H1 (cell line): Measurements from ENCODE around the gene TCEANC2. TPM values are rescaled to one million over a fixed set of nuclear protein-coding genes. Genes with fewer than 3 reads are reported as not detected.

ENCODE experiments used
- CTCF ChIA-PET: fragments of 300-600 bp; sonication (Branson Sonifier 250); formaldehyde crosslinking; loops from one replicate; lab custom pipeline; 2021; ENCODE audit not compliant: partially characterized antibody; lab: Charles Lee
- POLR2A ChIA-PET: fragments of 300-600 bp; sonication (Branson Sonifier 250); formaldehyde crosslinking; loops from one replicate; lab custom pipeline; 2021; ENCODE audit warnings: inconsistent platforms; ENCODE audit not compliant: partially characterized antibody; lab: Charles Lee
- DNase-seq, 2 experiments: peaks; one replicate each; pipeline versions ENCODE4 v3.0.0 to v3.0.0-alpha.2; 2010 to 2022; ENCODE audit warnings: low spot score in 2 of 2, low read depth in 1 of 2, mixed read lengths in 1 of 2
- FAIRE-seq: peaks from 2 replicates; lab custom pipeline; 2011; peaks lifted over from hg19 to GRCh38; lab: Jason Lieb, UNC
- H2AFZ ChIP-seq: 2 replicates; pipeline ENCODE4 v1.8.1; 2012; ENCODE audit warnings: low read length, inconsistent platforms
- H2AK5ac ChIP-seq: 2 replicates; pipeline ENCODE4 v1.6.1; 2013; ENCODE audit warnings: low read depth, low read length
- H2BK120ac ChIP-seq: replicated peaks from 2 replicates; pipeline ENCODE3; 2013; ENCODE audit warnings: low read depth, low read length, inconsistent platforms
- H2BK12ac ChIP-seq: 2 replicates; pipeline ENCODE4 v1.6.1; 2013; ENCODE audit warnings: low read depth, low read length
- H2BK15ac ChIP-seq: 2 replicates; pipeline ENCODE4 v1.6.1; 2013; ENCODE audit warnings: low read length
- H2BK20ac ChIP-seq: 2 replicates; pipeline ENCODE4 v1.6.1; 2013; ENCODE audit warnings: low read length
- H2BK5ac ChIP-seq: 2 replicates; pipeline ENCODE4 v1.6.1; 2013; ENCODE audit warnings: low read depth, low read length
- H3K14ac ChIP-seq: 2 replicates; pipeline ENCODE4 v1.6.1; 2013; ENCODE audit warnings: inconsistent platforms; ENCODE audit not compliant: insufficient read length
- H3K18ac ChIP-seq: 2 replicates; pipeline ENCODE4 v1.6.1; 2013; ENCODE audit warnings: low read length; ENCODE audit errors: extremely low read depth
- H3K23ac ChIP-seq: 2 replicates; pipeline ENCODE4 v1.6.1; 2013; ENCODE audit warnings: inconsistent platforms; ENCODE audit not compliant: insufficient read length
- H3K23me2 ChIP-seq: 2 replicates; pipeline ENCODE4 v1.6.1; 2013; ENCODE audit warnings: low read depth, low read length
- H3K27ac ChIP-seq: 2 replicates; pipeline ENCODE4 v1.6.1; 2011; ENCODE audit warnings: low read depth, low read length, inconsistent platforms
- H3K27me3 ChIP-seq, 4 experiments: replicated peaks in 1 of 4; 1 replicate in 1 of 4; 2 replicates in 3 of 4; pipeline versions ENCODE4 v1.6.1 to v1.8.1; 2011 to 2013; ENCODE audit warnings: low read length in 3 of 4, mild to moderate bottlenecking in 3 of 4, inconsistent platforms in 2 of 4, mixed read lengths in 2 of 4, moderate library complexity in 1 of 4; ENCODE audit not compliant: control insufficient read depth in 3 of 4, insufficient read depth in 3 of 4; ENCODE audit errors: extremely low read depth in 1 of 4
- H3K36me3 ChIP-seq, 4 experiments: 2 replicates each; pipeline versions ENCODE4 v1.6.1 to v1.8.1; 2011 to 2013; ENCODE audit warnings: mild to moderate bottlenecking in 4 of 4, low read length in 3 of 4, moderate library complexity in 2 of 4, control low read depth in 1 of 4, inconsistent platforms in 1 of 4; ENCODE audit not compliant: insufficient read depth in 4 of 4, control insufficient read depth in 2 of 4
- H3K4ac ChIP-seq: replicated peaks from 2 replicates; pipeline ENCODE3; 2013; ENCODE audit warnings: low read length, low read depth, mixed read lengths, inconsistent platforms; ENCODE audit not compliant: insufficient read length
- H3K4me1 ChIP-seq, 4 experiments: replicated peaks in 1 of 4; 1 replicate in 1 of 4; 2 replicates in 3 of 4; pipeline versions ENCODE4 v1.6.1 to v1.8.1; 2011 to 2013; ENCODE audit warnings: low read length in 3 of 4, inconsistent platforms in 2 of 4, mixed read lengths in 1 of 4; ENCODE audit not compliant: insufficient read depth in 4 of 4, control insufficient read depth in 3 of 4
- H3K4me2 ChIP-seq, 2 experiments: 2 replicates each; pipeline versions ENCODE4 v1.6.1 to v1.8.1; 2011 to 2013; ENCODE audit warnings: low read depth in 2 of 2, low read length in 2 of 2, control low read depth in 1 of 2, inconsistent platforms in 1 of 2, mild to moderate bottlenecking in 1 of 2; ENCODE audit not compliant: insufficient read depth in 1 of 2
- H3K4me3 ChIP-seq, 4 experiments: fragments of 200-600, 300-600 bp in 1 of 4; sonication (generic), shearing (Covaris generic), sonication (Bioruptor Twin) in 1 of 4; 2 replicates each; pipeline versions ENCODE4 v1.5.1 to v1.8.1; 2011 to 2016; ENCODE audit warnings: low read length in 4 of 4, low read depth in 3 of 4, control low read depth in 2 of 4, inconsistent platforms in 2 of 4, mild to moderate bottlenecking in 2 of 4, mixed read lengths in 1 of 4, moderate library complexity in 1 of 4; ENCODE audit not compliant: insufficient read depth in 2 of 4; ENCODE audit errors: extremely low read depth in 1 of 4
- H3K56ac ChIP-seq: replicated peaks from 2 replicates; pipeline ENCODE3; 2013; ENCODE audit warnings: low read depth, mild to moderate bottlenecking, mixed read lengths, low read length, inconsistent platforms; ENCODE audit not compliant: insufficient read length
- H3K79me1 ChIP-seq: 2 replicates; pipeline ENCODE4 v1.6.1; 2013; ENCODE audit warnings: low read depth, low read length, control low read depth
- H3K79me2 ChIP-seq, 2 experiments: 2 replicates each; pipeline versions ENCODE4 v1.6.1 to v1.8.1; 2012 to 2013; ENCODE audit warnings: low read length in 2 of 2, mild to moderate bottlenecking in 2 of 2, inconsistent platforms in 1 of 2; ENCODE audit not compliant: insufficient read depth in 2 of 2, control insufficient read depth in 1 of 2
- H3K9ac ChIP-seq, 4 experiments: replicated peaks in 1 of 4; 1 replicate in 1 of 4; 2 replicates in 3 of 4; pipeline versions ENCODE4 v1.6.1 to v1.8.1; 2011 to 2013; ENCODE audit warnings: low read depth in 3 of 4, low read length in 3 of 4, control low read depth in 2 of 4, mild to moderate bottlenecking in 2 of 4, moderate library complexity in 2 of 4, inconsistent platforms in 1 of 4; ENCODE audit errors: extremely low read depth in 1 of 4
- H3K9me3 ChIP-seq, 2 experiments: 2 replicates each; pipeline versions ENCODE4 v1.6.1 to v1.8.1; 2012 to 2013; ENCODE audit warnings: mild to moderate bottlenecking in 2 of 2, moderate library complexity in 2 of 2, control low read depth in 1 of 2, inconsistent platforms in 1 of 2, low read depth in 1 of 2, low read length in 1 of 2, mixed read lengths in 1 of 2; ENCODE audit not compliant: insufficient read depth in 2 of 2
- H4K20me1 ChIP-seq, 2 experiments: replicated peaks in 1 of 2; 2 replicates each; pipeline versions ENCODE3 to v1.8.1; 2011 to 2013; ENCODE audit warnings: inconsistent platforms in 2 of 2, low read length in 2 of 2, mild to moderate bottlenecking in 1 of 2; ENCODE audit not compliant: insufficient read depth in 2 of 2, control insufficient read depth in 1 of 2
- H4K5ac ChIP-seq: 2 replicates; pipeline ENCODE4 v1.6.1; 2013; ENCODE audit warnings: low read length, low read depth, mixed read lengths, inconsistent platforms; ENCODE audit not compliant: insufficient read length
- H4K8ac ChIP-seq: 2 replicates; pipeline ENCODE4 v1.8.0; 2013; ENCODE audit warnings: mild to moderate bottlenecking, moderate library complexity, low read length, inconsistent platforms; ENCODE audit not compliant: insufficient read depth; ENCODE audit errors: extremely low read depth
- H4K91ac ChIP-seq: replicated peaks from 2 replicates; pipeline ENCODE3; 2013; ENCODE audit warnings: low read length, mixed read lengths, inconsistent platforms; ENCODE audit not compliant: insufficient read length
- BRCA1 ChIP-seq: IDR thresholded peaks from 2 replicates; pipeline ENCODE4 v1.6.1; 2012; ENCODE audit warnings: low read depth, low read length, improper control_type of control experiment
- POU5F1 ChIP-seq: IDR thresholded peaks from 2 replicates; pipeline ENCODE4 v1.6.1; 2011; ENCODE audit warnings: low read depth, mild to moderate bottlenecking, low read length, moderate library complexity
- SAP30 ChIP-seq: fragments of 300-600 bp; sonication (generic); IDR thresholded peaks from 2 replicates; pipeline ENCODE4 v1.7.1; 2012; ENCODE audit warnings: low read length, moderate library complexity, mild to moderate bottlenecking, inconsistent platforms; ENCODE audit not compliant: insufficient read depth, insufficient replicate concordance
- SP4 ChIP-seq: IDR thresholded peaks from 2 replicates; pipeline ENCODE4 v1.6.1; 2012; ENCODE audit warnings: low read length, inconsistent platforms
- SUZ12 ChIP-seq: fragments of 200-600 bp; sonication (generic); IDR thresholded peaks from 2 replicates; pipeline ENCODE4 v1.6.1; 2012; ENCODE audit warnings: mild to moderate bottlenecking, inconsistent platforms, low read length, moderate library complexity, mixed read lengths
- TEAD4 ChIP-seq: IDR thresholded peaks from 2 replicates; pipeline ENCODE4 v1.6.1; 2012; ENCODE audit warnings: low read depth, low read length, inconsistent platforms, mixed read lengths
- WGBS, 2 experiments: shearing (Covaris generic) in 1 of 2; methylation state at CpG; one replicate each; pipeline versions ENCODE4 v1.1.6 to v1.1.7; 2013 to 2015; ENCODE audit warnings: low lambda C conversion rate in 2 of 2, mixed read lengths in 2 of 2, inconsistent platforms in 1 of 2, low coverage in 1 of 2, missing lambda C conversion rate in 1 of 2; ENCODE audit not compliant: insufficient replicate concordance in 2 of 2, insufficient coverage in 1 of 2, insufficient read length in 1 of 2; ENCODE audit errors: extremely low coverage in 1 of 2, missing lambda C conversion rate in 1 of 2; 5-methylcytosine and 5-hydroxymethylcytosine counted together
- polyA plus RNA-seq, 7 experiments: library from polyadenylated mRNA; depleted of rRNA in 3 of 7; stranded (reverse) in 5 of 7; unstranded in 2 of 7; fragments of >200 nt in 5 of 7; fragments of 200-250 nt in 2 of 7; gene quantifications; 1 replicate in 5 of 7; 2 replicates in 1 of 7; 4 replicates in 1 of 7; pipeline versions ENCODE4 v1.2.1 to v1.2.3, GENCODE V29; 2011 to 2013; ENCODE audit warnings: missing spikeins in 2 of 7, mixed read lengths in 2 of 7
- total RNA-seq: library from RNA; stranded (reverse); fragmentation: NEBNext Ultra II Directional; extraction: Animal tissue kit (Norgen Biotek cat#: 25700); gene quantifications from 2 replicates; pipeline ENCODE4 v1.2.1, GENCODE V29; 2021
- TF ChIP-seq, protein P1 (sequence below): IDR thresholded peaks from 2 replicates; pipeline ENCODE4 v1.6.1; 2012; ENCODE audit warnings: inconsistent platforms
- TF ChIP-seq, protein P2 (sequence below): IDR thresholded peaks from 2 replicates; pipeline ENCODE4 v1.6.1; 2012; ENCODE audit warnings: inconsistent platforms

TCEANC2 gene
- total and polyA plus RNA-seq, 2 of the 8 experiments (the other 6 are each of a cell fraction or from before 2014, with no cell fraction given), result 4.2 to 8.2 TPM

DNA sequence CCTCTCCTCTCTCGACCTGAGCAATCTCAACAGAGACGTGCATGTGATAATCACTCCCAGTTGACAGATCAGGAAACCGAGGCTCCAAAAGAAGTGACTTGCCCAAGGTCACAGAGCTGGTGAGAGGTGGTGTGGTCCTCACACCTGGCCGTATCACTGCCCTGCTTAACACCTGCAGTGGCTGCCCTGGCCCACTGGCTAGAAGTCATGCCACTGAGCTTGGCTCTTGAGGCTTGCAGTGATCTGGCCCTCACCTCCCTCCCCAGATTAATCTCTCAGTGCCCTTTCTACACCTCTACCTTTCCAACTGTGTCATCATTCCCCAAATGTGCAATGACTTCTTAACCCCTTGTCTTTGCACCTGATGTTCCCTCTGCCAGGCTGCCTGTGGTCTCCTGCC is 60.6 kb downstream of the TCEANC2 start:
- no peak for TF ChIP-seq SP4
- TF ChIP-seq TEAD4, result no peak
- no peak for TF ChIP-seq SUZ12
- TF ChIP-seq SAP30, result no peak
- TF ChIP-seq, protein P1, sequence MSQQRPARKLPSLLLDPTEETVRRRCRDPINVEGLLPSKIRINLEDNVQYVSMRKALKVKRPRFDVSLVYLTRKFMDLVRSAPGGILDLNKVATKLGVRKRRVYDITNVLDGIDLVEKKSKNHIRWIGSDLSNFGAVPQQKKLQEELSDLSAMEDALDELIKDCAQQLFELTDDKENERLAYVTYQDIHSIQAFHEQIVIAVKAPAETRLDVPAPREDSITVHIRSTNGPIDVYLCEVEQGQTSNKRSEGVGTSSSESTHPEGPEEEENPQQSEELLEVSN, result no peak
- TF ChIP-seq POU5F1, result no peak
- no peak for TF ChIP-seq BRCA1
- TF ChIP-seq, protein P2, sequence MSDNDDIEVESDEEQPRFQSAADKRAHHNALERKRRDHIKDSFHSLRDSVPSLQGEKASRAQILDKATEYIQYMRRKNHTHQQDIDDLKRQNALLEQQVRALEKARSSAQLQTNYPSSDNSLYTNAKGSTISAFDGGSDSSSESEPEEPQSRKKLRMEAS, result no peak

More for the DNA sequence above, 60.6 kb downstream of the TCEANC2 start:
- Histone ChIP-seq H4K8ac (no peak overlapping the region), H2BK120ac (no peak overlapping the region), H3K27ac (no peak overlapping the region), H3K14ac (no peak overlapping the region), H3K9ac (no peak overlapping the region), H3K9me3 (no peaks in the 10 kb centered on the region), H3K27me3 (no peaks in the 10 kb centered on the region; a peak in 1 of 7 replicates), H3K4me2 (no peak overlapping the region), H3K23ac (no peak overlapping the region), H4K91ac (no peak overlapping the region), H3K4ac (no peak overlapping the region), H3K23me2 (no peaks in the 10 kb centered on the region), H2BK12ac (no peak overlapping the region), H3K79me2 (no peaks in the 10 kb centered on the region), H2BK5ac (no peak overlapping the region), H3K79me1 (no peaks in the 10 kb centered on the region), H4K20me1 (no peaks in the 10 kb centered on the region), H3K4me3 (no peak overlapping the region), H3K4me1 (peaks cover 0 to 4% (median 0%) of the 10 kb centered on the region in 4 experiments; a peak in 1 of 7 replicates), H2AFZ (no peak overlapping the region), H3K56ac (no peak overlapping the region), H3K36me3 (no peaks in the 10 kb centered on the region), H2BK15ac (no peak overlapping the region), H4K5ac (no peak overlapping the region), H3K18ac (no peak overlapping the region), H2BK20ac (no peak overlapping the region), H2AK5ac (no peak overlapping the region)
- 82% methylated on average over 4 of the region's 4 CpGs; no CpG with 5 or more reads in 1 of the 2 experiments for WGBS, 2 experiments
- CTCF ChIA-PET, result interaction anchor here (0.9 to 3.5 kb wide), 4 partner anchors 9 to 386 kb away, joined by 3 to 19 read pairs (median 4); no protein-coding TSS in a partner anchor
- FAIRE-seq (no peak), DNase-seq (no peak)
- POLR2A ChIA-PET, result no interaction called here
